ENCODE data around the gene SMG5.

Gene SMG5

DNA sequence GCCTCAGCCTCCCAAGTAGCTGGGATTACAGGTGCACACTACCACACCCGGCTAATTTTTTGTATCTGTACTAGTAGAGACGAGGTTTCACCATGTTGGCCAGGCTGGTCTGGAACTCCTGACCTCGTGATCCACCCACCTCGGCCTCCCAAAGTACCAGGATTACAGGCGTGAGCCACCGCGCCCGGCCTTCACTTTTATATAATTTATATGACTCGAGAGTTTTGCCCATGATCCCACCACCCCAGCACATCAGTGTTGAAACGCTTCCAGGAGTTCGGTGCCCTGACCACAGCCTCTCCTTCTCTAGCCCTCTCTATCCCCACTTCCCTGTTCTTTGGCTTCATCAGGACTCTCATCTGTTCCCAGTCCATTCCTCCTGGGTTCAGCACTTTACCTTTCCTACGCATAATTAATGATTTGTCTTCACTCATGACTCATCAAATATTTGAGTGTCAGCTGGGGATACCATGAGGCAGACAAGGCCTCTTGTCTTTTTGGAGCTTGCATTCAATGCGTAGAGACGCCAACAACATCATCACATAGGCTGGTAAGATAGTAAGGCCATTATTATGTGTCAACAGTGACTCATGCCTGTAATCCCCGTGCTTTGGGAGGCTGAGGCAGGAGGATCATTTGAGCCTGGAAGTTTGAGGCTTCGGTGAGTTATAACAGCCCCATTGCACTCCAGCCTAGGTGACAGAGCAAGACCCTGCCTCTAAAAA lies 68.4 kb downstream of the SMG5 start:
- DNase-seq (ENCODE audit: low spot score), result peak; percentile 38

GRCh38 chr1:156213644-156213966 lies 69.0 kb downstream of the SMG5 start:
- DNase-seq (ENCODE audit: low spot score), result no peak

DNA sequence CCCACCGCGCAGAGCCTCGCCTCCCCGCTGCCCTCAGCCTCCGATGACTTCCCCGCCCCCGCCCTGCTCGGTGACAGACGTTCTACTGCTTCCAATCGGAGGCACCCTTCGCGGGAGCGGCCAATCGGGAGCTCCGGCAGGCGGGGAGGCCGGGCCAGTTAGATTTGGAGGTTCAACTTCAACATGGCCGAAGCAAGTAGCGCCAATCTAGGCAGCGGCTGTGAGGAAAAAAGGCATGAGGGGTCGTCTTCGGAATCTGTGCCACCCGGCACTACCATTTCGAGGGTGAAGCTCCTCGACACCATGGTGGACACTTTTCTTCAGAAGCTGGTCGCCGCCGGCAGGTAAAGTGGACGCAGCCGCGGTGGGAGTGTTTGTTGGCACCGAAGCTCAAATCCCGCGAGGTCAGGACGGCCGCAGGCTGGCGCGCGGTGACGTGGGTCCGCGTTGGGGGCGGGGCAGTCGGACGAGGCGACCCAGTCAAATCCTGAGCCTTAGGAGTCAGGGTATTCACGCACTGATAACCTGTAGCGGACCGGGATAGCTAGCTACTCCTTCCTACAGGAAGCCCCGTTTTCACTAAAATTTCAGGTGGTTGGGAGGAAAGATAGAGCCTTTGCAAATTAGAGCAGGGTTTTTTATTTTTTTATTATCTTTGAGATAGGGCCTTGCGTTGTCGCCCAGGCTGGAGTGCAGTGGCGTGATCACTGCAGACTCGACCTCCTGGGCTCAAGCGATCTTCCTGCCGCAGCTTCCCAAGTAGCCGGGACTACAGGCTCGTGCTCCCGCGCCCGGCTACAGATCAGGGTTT lies 69.6 kb downstream of the SMG5 start, which contains the start of gene PMF1:
PMF1 (plus strand) TSS at position 175 of the 811 bp plus-strand sequence; CDS start at position 184, 9 bp downstream.
- peak; percentile 98 for DNase-seq (ENCODE audit: low spot score)

DNA sequence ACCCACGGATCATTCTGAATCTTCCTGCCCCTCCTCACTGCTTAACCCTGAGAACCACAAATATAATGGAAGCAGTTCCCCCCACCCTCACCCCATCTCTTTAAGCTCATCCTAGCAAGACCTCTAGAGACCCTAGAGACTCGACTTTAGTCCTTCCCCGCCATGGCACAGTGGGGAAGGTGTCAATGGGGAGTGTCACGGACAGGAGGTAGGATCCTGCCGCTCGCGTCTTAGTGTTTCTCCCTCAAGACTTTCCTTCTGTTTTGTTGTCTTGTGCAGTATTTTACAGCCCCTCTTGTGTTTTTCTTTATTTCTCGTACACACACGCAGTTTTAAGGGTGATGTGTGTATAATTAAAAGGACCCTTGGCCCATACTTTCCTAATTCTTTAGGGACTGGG lies 70.5 kb downstream of the SMG5 start:
- no peak for DNase-seq (ENCODE audit: low spot score)

GRCh38 chr1:156211243-156211642 lies 71.4 kb downstream of the SMG5 start:
- DNase-seq (ENCODE audit: low spot score), result no peak

DNA sequence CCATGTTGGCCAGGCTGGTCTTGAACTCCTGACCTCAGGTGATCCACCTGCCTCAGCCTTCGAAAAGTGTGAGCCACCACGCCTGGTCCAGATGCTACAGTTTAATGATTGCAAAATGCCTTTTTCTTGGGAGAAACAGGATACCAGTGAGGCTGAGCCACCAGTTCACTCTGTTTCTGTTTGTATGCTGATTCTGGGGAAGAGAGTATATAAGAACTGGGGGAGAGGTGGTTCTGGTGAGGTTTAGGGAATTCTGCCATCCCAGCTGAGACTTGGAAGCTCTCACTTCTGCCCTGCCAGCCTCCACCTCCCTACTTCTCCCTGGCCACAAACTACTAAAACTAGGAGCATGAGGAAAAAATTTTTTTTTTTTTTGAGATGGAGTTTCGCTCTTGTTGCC lies 77.9 kb downstream of the SMG5 start:
- no peak for DNase-seq (ENCODE audit: low spot score)

GRCh38 chr1:156203331-156203730 lies 79.3 kb downstream of the SMG5 start:
- no peak for DNase-seq (ENCODE audit: low spot score)

DNA sequence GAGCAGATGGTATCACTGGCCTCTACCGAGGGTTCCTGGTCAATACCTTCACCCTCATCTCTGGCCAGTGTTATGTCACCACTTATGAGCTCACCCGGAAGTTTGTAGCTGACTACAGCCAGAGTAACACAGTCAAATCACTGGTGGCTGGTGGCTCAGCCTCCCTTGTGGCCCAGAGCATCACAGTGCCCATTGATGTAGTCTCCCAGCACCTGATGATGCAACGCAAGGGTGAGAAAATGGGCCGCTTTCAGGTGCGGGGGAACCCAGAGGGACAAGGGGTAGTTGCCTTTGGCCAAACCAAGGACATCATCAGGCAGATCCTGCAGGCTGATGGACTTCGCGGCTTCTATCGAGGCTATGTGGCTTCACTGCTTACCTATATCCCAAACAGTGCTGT lies 82.6 kb downstream of the SMG5 start:
- DNase-seq (ENCODE audit: low spot score), result no peak
